ENCODE data around the gene SEMA6A. TPM values are rescaled to one million over a fixed set of nuclear protein-coding genes. Genes with fewer than 3 reads are reported as not detected.

Gene SEMA6A
- total RNA-seq, 1 donor from 2014 or later = 6.3 TPM

DNA sequence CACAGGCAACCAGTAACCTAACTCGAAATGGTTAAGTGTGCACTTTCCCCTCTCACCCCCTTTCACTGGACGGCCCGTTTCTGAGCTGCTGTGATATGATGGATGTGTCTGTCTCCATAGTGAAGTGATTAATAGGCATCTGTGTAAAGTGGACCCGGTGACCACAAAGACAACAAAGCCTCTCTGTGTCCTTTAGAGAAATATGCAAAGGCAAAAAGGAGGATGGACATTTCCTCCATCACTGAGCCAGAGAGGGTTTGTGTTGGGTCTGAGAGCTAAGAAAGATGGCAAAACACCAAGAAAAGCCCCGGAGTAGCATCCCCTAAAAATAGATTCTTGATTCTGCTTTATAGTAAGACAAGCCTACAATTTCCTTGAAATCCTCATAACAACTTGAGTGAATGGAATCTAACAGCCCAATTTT is 120.6 kb downstream of the SEMA6A start:
- intact Hi-C loops (cut with DNase I) = no loop called here
- no peak for DNase-seq
- ATAC-seq (ENCODE audit: poor library complexity) = no peak

DNA sequence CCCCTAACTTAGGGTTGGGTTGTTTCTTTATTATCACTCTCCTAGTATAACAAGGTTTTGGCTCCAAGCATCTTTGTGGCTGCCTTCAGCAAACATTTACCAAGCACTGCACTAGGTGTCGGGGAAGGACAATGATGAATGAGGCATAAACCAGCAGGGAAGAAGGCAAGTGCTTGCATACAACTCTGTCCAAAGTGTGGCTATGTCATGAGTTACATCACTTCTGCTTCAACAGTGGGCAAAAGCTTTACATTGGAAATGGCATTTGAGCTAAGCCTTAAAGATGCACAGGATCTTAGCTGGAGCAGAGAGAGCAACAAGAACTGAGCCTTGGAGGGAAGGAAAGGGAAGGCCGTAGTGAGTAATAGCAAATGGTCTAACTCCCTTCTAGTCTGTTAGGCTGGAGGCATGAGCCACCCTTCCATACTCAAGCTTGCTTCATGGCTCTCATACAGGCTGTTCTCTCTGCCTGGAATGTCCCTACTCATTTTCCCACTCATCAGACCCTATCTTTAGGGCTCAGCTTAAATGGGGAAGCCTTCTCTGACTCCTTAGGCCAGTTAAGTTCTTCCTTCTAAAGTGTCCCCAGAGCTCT is 121.8 kb downstream of the SEMA6A start:
- DNase-seq (no peak), ATAC-seq (ENCODE audit: poor library complexity) (no peak)
- intact Hi-C loops (cut with DNase I) = no loop called here

DNA sequence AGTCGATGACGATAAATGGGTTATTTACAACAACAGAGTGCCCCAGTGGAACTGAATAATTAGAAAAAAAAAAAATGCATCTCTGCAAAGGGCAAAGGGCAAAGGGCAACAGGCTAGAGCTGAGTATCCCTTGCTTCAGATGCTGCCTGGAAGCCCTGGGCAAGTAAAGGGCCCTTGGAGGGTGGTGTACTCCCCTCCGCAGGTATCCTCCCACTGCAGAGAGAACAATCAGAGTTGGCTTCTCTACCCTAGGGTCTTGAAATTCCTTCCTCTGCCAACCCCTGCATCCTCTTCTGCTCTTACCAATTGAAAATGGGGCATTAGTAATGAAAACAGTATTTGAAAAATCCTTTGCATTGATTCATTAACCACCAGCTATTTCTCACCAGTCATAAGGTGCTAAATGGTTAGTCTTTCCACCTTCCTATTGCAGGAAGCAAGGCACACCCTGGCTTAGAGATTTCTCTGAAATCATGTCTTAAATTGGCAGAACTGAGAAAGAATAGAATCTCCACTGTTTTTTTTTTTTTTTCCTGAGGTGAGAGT is 122.6 kb downstream of the SEMA6A start:
- DNase-seq = no peak
- intact Hi-C loops (cut with DNase I) = no loop called here
- ATAC-seq (ENCODE audit: poor library complexity) = no peak

DNA sequence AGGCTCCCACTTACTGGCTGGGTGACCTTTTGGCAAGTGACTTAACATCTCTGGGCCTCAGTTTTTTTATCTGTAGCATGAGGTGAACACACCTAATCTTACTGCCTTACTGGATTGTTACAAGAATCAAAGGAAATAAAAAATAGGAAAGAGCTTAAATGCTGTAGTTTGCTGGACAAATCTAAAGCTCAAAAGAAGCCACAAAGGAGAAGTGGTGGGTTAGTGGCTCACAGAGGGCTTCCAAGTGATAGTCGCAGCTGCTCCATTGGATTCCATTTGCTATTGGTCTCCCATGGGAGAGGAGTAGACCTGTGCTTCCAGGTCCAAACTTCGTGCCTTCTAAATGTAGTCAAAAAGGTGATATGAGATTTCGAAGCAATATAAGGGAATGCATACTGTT is 123.6 kb downstream of the SEMA6A start:
- intact Hi-C loops (cut with DNase I) = no loop called here
- no peak for DNase-seq
- ATAC-seq (ENCODE audit: poor library complexity) = no peak

DNA sequence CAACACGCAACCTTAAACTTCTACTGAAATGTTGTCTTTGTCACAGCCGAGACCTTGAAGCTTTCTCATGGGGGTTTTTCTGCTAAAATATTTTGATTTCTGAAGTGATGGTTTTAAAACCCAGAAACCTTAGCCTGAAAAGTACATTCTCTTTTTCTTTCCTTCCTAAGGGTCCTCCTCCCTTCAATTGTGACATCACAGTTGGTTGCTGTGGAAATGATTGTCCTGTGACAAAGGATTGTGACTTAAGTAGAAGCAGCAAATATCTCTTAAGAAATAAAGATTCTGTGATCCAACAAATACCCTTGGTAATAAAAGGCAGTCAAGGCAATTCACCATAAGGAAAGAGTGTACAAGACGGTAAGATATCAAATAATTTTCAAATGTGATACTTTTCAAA is 125.2 kb downstream of the SEMA6A start:
- intact Hi-C loops (cut with DNase I) = no loop called here
- ATAC-seq (ENCODE audit: poor library complexity) = no peak

DNA sequence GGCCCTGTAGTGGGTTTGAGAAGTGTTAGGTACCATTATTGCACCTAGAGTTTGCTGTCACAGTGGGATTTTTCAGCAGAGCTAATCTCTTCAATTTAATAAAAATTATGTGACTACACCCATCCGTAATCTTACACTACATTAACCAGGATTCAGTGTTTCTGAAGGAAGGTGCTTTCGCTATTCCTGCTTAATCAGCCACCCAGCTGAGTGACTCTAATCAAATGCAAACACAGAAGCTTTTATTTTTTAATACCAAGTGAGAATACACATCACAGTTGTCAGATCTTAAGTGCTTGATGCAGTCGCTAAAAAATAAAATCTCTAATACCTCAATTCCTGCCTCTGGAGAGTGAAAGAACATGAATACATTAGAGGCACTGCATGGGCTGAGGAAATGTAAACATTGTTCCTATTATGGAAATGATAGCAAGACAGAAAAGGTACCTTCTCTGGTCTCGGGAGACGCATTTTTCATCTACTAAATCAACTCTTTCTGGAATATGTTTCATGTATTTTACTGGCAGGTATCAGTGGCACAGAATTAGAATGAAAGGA is 125.7 kb downstream of the SEMA6A start:
- ATAC-seq (ENCODE audit: poor library complexity) (no peak), DNase-seq (no peak)
- intact Hi-C loops (cut with DNase I) = no loop called here

More for the DNA sequence above, 125.2 kb downstream of the SEMA6A start:
- no peak for DNase-seq

DNA sequence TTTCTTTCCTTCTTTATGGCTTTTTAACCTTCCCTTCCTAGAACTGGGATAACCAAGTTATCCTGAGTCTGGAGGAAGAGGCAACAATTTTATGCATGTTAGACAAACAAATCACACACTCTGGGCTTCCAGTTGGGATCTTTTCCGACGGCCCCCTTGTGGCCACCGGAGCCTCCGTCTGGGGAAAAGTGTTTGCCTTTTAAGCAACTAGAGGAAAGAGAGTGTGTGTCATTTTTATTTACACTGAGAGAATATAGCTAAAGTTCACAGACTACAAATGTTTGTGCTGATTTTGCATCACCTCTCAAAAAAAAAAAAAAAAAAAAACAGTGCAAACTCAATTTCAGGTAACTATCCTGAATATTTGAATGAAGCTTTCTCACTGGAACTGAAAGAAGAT is 126.2 kb downstream of the SEMA6A start:
- no peak for ATAC-seq (ENCODE audit: poor library complexity)
- intact Hi-C loops (cut with DNase I) = no loop called here
- no peak for DNase-seq

DNA sequence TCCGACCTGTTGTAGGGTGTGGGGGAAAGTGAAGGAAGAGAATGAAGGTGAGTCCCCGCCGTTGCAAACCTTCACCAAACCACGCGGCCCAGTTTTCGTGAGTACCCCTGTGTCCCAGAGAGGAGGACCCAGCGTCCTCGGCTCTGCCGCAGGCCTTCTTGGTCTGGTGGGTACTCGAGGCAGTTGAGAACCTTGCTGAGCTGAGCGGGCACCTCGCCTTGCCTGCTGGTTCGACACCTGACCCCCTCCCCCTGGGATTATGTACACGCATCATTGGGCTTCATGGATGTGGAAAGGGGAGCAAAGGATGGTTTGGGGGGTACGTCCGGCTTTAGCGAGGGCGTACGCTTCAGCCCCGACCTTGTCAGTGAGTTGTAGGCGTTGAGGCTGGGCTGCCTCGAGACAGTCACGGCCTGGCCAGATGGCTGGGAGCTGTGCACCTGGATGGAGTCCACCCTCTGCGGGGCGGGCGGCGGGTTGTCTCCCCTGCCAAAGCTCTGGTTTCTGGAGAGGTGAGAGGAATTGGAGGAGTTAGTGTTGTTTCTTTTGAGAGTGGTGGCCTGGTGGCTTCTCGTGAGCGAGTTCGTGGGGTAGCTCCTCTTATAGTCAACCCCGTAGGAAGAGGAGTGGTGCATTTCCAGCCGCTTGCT is 128.1 kb downstream of the SEMA6A start:
- intact Hi-C loops (cut with DNase I) = no loop called here
- DNase-seq = no peak
- ATAC-seq (ENCODE audit: poor library complexity) = no peak

DNA sequence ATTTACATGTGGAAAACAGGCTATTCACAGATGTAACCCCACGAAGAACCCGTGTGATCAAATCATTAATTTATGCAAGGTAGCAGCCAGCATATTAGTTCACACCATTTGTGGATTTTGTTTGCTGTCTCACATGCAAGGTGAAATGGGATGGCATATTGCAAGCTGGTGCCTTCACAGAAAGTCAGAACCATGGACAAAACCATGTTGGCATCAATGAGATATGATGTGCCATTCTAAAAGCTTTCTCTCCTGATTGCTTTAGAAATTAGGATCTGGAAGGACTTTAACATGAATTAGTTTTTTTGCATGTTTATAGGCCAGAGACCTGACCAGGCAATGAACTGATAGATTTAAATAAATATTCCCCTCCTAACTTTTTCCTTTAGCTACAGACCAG is 129.3 kb downstream of the SEMA6A start:
- ATAC-seq (ENCODE audit: poor library complexity) = no peak
- intact Hi-C loops (cut with DNase I) = no loop called here
- no peak for DNase-seq

DNA sequence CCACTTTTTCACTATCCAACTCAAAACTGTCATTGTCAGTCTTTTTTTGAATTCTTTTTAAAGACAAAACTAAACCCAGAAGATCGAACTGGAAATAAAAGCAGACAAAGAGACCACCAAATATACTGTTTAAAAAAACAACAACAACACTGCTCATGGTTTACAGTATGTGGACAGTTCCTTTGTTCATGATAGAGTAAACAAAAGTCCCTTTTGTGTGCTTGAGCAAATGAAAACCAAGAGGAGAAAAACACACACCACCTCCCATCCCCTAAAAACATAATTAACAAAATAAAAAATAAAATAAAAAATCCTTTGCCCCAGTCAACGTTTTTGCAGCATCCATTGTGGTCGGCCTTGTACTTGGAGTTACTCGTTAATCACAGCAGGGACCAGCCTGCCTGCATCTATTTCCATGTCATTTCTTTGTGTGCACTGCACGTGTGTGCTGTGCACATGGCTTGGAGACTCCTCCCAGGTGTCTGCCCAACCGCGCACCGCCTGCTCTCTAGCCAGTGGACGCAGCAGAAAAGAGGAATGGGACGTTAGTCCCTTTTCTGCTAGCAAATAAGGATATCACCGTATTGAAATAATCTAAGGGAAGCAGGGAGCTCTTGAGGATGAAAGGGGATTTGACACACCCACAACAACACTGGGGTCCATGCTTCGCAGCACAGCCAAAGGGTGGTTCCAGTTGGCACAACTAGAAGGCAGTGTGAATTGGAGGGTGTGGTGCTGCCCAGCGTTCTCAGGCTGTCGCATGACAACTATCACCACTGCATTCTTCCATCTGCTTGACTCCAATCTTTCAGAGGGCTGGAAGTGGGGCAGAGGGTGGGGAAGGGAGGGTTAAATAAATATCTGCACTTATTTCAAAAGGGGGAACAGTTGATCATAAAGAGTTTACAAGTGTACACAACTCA is 130.0 kb downstream of the SEMA6A start:
- DNase-seq (no peak), ATAC-seq (ENCODE audit: poor library complexity) (no peak)
- intact Hi-C loops (cut with DNase I) = no loop called here

DNA sequence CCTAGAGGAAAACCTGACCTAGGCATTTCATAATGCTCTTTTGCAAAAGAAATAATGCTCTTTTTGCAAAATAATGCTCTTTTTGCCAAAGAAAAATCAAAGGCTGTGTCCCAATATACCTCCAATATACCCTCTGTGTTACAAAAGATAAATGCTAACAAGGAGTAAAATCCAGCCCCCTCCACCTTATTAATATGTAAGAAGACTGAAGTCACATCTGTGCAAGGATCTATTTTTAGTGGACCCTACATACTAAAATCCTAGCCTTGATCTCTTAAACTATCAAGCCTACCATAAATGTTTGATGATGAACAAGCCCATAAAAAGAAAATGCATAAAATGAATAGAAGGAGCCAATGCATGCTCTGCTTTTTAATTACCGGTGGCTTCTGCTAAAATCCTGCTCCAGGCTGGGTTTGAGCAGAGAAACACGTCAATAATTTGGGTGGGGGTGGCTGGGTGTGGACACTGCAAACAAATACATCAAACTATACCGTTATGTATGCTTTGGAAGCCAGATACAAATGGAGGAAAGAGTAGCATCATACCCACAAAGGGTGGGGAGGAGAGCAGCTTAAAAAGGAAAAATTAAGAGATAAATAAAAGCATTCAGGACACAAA is 131.6 kb downstream of the SEMA6A start:
- no peak for ATAC-seq (ENCODE audit: poor library complexity)
- no peak for DNase-seq
- intact Hi-C loops (cut with DNase I) = no loop called here

DNA sequence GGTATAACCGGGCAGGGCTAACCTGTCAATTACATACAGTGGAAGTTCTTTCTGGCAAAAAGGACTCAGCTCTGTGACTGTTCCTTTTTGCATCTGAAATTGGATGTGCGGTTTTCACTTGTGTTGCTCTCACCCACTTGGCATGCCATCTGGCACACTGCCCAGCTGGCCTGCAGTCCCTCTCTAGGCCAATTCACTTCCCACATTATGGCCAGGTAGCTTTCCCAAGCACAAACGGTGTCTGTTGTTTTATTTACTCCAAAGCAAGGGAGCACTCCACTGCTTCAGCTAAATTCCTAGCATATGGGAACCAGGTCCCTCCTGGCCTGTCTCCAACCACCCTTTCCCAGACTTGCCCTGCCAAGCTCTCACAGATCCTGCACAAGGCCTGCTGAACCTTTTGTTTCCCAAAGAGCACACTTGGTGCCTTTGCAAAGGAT is 132.5 kb downstream of the SEMA6A start:
- intact Hi-C loops (cut with DNase I) = no loop called here
- peak; percentile 80 for ATAC-seq (ENCODE audit: poor library complexity)
- peak; percentile 68 for DNase-seq

DNA sequence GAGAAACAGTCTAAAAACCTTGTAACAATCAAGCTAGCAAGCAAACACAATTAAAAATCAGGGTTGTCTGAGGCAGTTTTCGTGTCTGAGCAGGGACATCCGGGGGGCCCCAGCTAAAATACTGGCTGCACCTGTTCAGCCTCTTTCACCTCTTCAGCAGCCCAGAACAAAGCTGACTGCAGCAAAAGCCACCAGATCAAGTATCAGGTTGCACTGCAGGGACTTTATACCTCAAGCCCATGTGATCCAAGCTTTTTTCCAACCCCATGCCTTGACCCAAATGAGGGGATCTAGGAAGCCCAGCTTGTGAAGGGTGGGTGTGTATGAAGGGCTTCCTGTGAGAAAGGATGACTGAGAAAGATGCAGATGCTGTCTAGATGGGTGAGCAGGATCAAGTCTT is 133.4 kb downstream of the SEMA6A start:
- intact Hi-C loops (cut with DNase I) = no loop called here
- no peak for ATAC-seq (ENCODE audit: poor library complexity)
- DNase-seq = no peak

DNA sequence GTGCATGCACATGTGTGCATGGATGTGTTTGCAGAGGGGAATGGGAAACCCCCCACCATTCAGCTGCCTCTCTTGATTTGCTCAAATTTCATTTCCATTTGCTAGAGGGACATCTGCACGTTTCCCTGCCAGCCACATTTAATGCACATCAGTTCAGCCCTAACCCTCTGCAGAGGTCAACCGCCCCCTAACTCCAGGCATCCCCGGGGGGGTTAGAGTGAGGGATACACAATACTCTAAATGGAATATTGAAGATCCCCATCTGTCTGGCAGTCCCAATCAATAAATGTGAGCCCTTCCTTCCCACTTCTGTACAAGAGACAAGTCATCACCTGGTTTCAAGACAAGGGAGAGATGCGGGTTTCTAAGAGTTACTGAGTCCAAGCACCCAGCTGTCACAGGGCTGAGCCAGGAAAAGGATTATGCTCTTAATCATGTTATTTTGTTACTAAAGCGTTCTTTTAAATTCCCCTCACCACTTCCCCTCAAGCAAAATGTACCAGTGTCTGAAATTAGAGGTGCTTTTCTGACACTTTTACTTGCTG is 134.1 kb downstream of the SEMA6A start:
- intact Hi-C loops (cut with DNase I) = no loop called here
- DNase-seq (no peak), ATAC-seq (ENCODE audit: poor library complexity) (no peak)

DNA sequence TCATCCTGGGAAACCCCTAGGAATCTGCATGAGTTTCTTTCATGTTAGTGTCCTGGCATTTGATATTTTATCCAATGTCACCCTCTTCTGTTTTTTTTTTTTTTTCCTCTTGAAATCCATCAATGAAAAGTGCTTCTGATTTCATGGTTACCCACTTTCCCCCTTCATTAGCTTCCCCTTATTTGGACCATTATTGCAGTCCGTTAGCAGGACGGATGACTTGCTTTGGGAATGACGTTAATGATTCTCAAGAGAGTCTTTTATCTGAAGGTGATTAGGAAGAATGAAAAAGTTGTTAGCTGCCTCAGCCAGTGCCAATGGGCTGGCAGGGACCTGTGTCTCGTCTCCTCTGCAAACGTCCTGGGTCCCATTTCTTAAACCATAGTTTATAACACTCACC is 134.7 kb downstream of the SEMA6A start:
- ATAC-seq (ENCODE audit: poor library complexity) (no peak), DNase-seq (no peak)
- intact Hi-C loops (cut with DNase I) = loop anchor here (5.0 kb wide), 1 partner anchor 303 kb away; no protein-coding TSS in a partner anchor

DNA sequence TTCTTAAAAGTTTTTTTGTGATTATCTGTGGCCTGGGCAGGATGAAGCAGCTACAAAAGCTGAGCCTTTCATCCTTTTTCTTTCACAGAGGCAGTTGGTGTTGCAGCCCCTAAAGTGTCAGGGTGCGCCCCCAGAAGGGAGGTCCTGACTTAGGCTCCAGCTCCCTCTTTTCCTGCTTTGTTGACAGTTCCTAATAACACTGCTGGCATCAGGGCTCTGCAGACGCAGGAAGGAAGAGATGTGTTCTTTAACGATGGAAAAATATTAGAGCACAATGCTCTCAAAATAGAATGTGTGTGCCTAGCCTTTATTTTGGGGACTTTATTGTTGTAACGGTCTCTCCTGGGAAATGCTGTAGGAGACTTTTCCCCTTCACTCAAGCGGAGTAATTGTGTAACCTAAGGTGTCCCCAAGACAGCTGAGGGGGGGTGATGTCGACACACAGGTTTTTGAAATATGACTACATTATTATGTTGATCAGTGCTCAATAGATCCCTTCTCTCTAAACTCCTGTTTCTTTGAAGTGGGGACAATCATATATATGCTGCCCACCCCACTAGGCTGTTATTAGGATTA is 135.6 kb downstream of the SEMA6A start:
- ATAC-seq (ENCODE audit: poor library complexity) = peak; percentile 19
- DNase-seq = no peak
- intact Hi-C loops (cut with DNase I) = loop anchor here (5.0 kb wide), 1 partner anchor 302 kb away; no protein-coding TSS in a partner anchor

DNA sequence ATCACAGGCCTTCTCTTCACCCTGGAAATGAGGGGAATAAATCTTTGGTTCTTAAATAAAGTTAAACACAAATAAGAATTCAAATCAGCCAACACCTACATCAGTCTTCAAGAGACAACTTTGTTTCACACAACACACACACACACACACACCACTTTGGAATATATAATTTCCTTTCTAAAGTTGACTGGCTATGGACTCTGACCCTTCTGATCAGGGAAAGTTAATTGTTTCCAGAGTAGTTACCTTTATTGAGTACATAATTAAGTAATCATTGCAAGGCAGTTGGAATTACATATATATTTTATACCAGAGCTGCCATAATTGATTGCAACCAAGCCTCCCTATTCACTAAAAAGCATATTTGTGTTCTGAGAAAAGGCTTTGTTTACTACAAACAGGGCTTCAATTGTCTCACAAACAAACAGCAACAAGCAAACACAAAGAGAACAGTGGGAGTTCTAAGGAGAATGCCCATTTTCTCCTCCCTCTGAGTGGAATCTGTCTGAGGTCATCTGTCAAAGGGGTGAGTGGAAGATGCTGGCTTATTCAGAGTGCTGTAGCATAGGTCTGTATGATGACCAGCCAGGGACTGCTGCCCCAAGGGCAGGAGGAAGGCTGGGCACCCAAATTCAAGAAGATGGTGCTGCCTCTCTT is 136.6 kb downstream of the SEMA6A start:
- intact Hi-C loops (cut with DNase I) = loop anchor here (5.0 kb wide), 1 partner anchor 301 kb away; no protein-coding TSS in a partner anchor
- DNase-seq = no peak
- no peak for ATAC-seq (ENCODE audit: poor library complexity)
